CD14-positive monocyte (primary cell): Measurements from ENCODE around the gene CTDSPL2. TPM values are rescaled to one million over a fixed set of nuclear protein-coding genes. Genes with fewer than 3 reads are reported as not detected.
A peak's percentile ranks its signal among the peaks of the same experiment; 100 is the strongest.

Experiments
- DNase-seq, 3 donors: peaks; one replicate each; pipeline ENCODE4 v3.0.0-alpha.2; 2011 to 2022
- H2AFZ ChIP-seq: 2 replicates; pipeline ENCODE4 v1.6.0; 2012; ENCODE audit warnings: mild to moderate bottlenecking, low read depth, low read length, inconsistent platforms; ENCODE audit not compliant: insufficient read depth, poor library complexity, severe bottlenecking
- H3K27ac ChIP-seq, 2 donors: 1 replicate in 1 of 2; 2 replicates in 1 of 2; pipeline ENCODE4 v1.5.1; 2012 to 2013; ENCODE audit warnings: low read length in 2 of 2, control low read depth in 1 of 2, inconsistent platforms in 1 of 2, low read depth in 1 of 2, mild to moderate bottlenecking in 1 of 2
- H3K27me3 ChIP-seq, 2 donors: one replicate each; pipeline versions ENCODE4 v1.6.0 to v1.6.1; 2011 to 2013; ENCODE audit warnings: low read length in 2 of 2; ENCODE audit not compliant: control insufficient read depth in 2 of 2, insufficient read depth in 2 of 2
- H3K36me3 ChIP-seq, 2 donors: replicated peaks in 1 of 2; 1 replicate in 1 of 2; 2 replicates in 1 of 2; pipeline versions ENCODE4 v1.5.1 to v1.6.1; 2012 to 2013; ENCODE audit warnings: low read length in 2 of 2, control low read depth in 1 of 2, inconsistent platforms in 1 of 2, mild to moderate bottlenecking in 1 of 2; ENCODE audit not compliant: insufficient read depth in 2 of 2, control insufficient read depth in 1 of 2
- H3K4me1 ChIP-seq, 2 donors: 1 replicate in 1 of 2; 2 replicates in 1 of 2; pipeline versions ENCODE4 v1.5.1 to v1.6.1; 2012 to 2013; ENCODE audit warnings: low read length in 2 of 2, control low read depth in 1 of 2, inconsistent platforms in 1 of 2, mild to moderate bottlenecking in 1 of 2, moderate library complexity in 1 of 2; ENCODE audit not compliant: insufficient read depth in 2 of 2, control insufficient read depth in 1 of 2
- H3K4me2 ChIP-seq: replicated peaks from 2 replicates; pipeline ENCODE3; 2012; ENCODE audit warnings: low read length, moderate library complexity, mild to moderate bottlenecking; ENCODE audit not compliant: poor library complexity, severe bottlenecking; ENCODE audit errors: extremely low read depth
- H3K4me3 ChIP-seq, 3 experiments: fragments of 200-600 bp in 1 of 3; sonication (generic) in 1 of 3; replicated peaks in 1 of 3; 1 replicate in 2 of 3; 2 replicates in 1 of 3; pipeline ENCODE4 v1.5.1; 2011 to 2013; ENCODE audit warnings: low read length in 3 of 3, mild to moderate bottlenecking in 3 of 3, control low read depth in 2 of 3, low read depth in 2 of 3, inconsistent platforms in 1 of 3, moderate library complexity in 1 of 3
- H3K79me2 ChIP-seq: 2 replicates; pipeline ENCODE4 v1.6.0; 2012; ENCODE audit warnings: mild to moderate bottlenecking, control low read depth, inconsistent platforms, low read length, moderate library complexity; ENCODE audit not compliant: insufficient read depth
- H3K9ac ChIP-seq: 2 replicates; pipeline ENCODE4 v1.6.0; 2017; ENCODE audit warnings: low read length, mild to moderate bottlenecking; ENCODE audit not compliant: insufficient read depth, poor library complexity, severe bottlenecking
- H3K9me3 ChIP-seq, 2 donors: replicated peaks in 1 of 2; 1 replicate in 1 of 2; 2 replicates in 1 of 2; pipeline versions ENCODE4 v1.5.1 to v1.6.1; 2012 to 2013; ENCODE audit warnings: low read length in 2 of 2, control low read depth in 1 of 2; ENCODE audit not compliant: control insufficient read depth in 1 of 2, insufficient read depth in 1 of 2
- H4K20me1 ChIP-seq: 2 replicates; pipeline ENCODE4 v1.6.0; 2012; ENCODE audit warnings: mild to moderate bottlenecking, low read length, control low read depth, moderate library complexity; ENCODE audit not compliant: insufficient read depth
- H3K27ac Mint-ChIP-seq, 7 donors: one replicate each; pipeline ENCODE4 v1.8.0; 2020; ENCODE audit warnings: mild to moderate bottlenecking in 7 of 7, mixed read lengths in 7 of 7, moderate library complexity in 6 of 7, inconsistent platforms in 2 of 7
- H3K27me3 Mint-ChIP-seq, 3 donors: one replicate each; pipeline ENCODE4 v1.8.0; 2021 to 2022; ENCODE audit warnings: low read depth in 3 of 3, mild to moderate bottlenecking in 3 of 3, mixed read lengths in 3 of 3, moderate library complexity in 3 of 3, inconsistent platforms in 1 of 3
- H3K36me3 Mint-ChIP-seq, 2 donors: one replicate each; pipeline ENCODE4 v1.8.0; 2020; ENCODE audit warnings: mixed read lengths in 2 of 2, inconsistent platforms in 1 of 2, mild to moderate bottlenecking in 1 of 2
- H3K4me1 Mint-ChIP-seq: one replicate; pipeline ENCODE4 v1.8.0; 2020; ENCODE audit warnings: mild to moderate bottlenecking, mixed read lengths
- H3K4me3 Mint-ChIP-seq, 2 donors: one replicate each; pipeline ENCODE4 v1.8.0; 2020; ENCODE audit warnings: mild to moderate bottlenecking in 2 of 2, mixed read lengths in 2 of 2, moderate library complexity in 1 of 2
- H3K9me3 Mint-ChIP-seq, 7 donors: one replicate each; pipeline ENCODE4 v1.8.0; 2020 to 2022; ENCODE audit warnings: mixed read lengths in 7 of 7, mild to moderate bottlenecking in 6 of 7, moderate library complexity in 6 of 7, inconsistent platforms in 2 of 7
- CTCF ChIP-seq: fragments of 200-600 bp; IDR thresholded peaks from one replicate; pipeline ENCODE4 v1.8.0; 2022; ENCODE audit warnings: antibody characterized with exemption, mild to moderate bottlenecking
- WGBS: methylation state at CpG from one replicate; pipeline ENCODE4 v1.1.5; 2013; ENCODE audit warnings: missing lambda C conversion rate; ENCODE audit not compliant: insufficient coverage; 5-methylcytosine and 5-hydroxymethylcytosine counted together
- intact Hi-C, 2 donors: fragments of 100-400 bp; cut with micrococcal nuclease; formaldehyde crosslinking; loops; one replicate each; pipeline versions ENCODE4 v1.15.0 to v1.15.1; 2023
- polyA plus RNA-seq, 3 donors: library from polyadenylated mRNA; depleted of rRNA in 1 of 3; unstranded in 2 of 3; stranded (reverse) in 1 of 3; fragments of 300-500 nt in 2 of 3; fragments of >200 nt in 1 of 3; fragmentation: Illumina TruSeq in 2 of 3; gene quantifications; 1 replicate in 2 of 3; 2 replicates in 1 of 3; pipeline ENCODE4 v1.2.3, GENCODE V29; 2012 to 2021

Gene CTDSPL2
- polyA plus RNA-seq, 3 donors = 18.1 to 31.4 (median 24.5) TPM

- TF ChIP-seq CTCF = no peak
- Histone ChIP-seq H3K27me3 (no peaks in the 10 kb centered on the region), H4K20me1 (peaks cover 6% of the 10 kb centered on the region), H3K79me2 (peaks cover 43% of the 10 kb centered on the region), H3K36me3 (peaks cover 5 to 6% of the 10 kb centered on the region in 2 donors), H3K9me3 (no peaks in the 10 kb centered on the region), H3K4me2 (peak overlapping the region; percentile 93), H3K9ac (peak overlapping the region; percentile 90), H3K27ac (peak overlapping the region; percentile 94 to 96), H3K4me3 (peak overlapping the region; percentile 86 to 95 (median 90)), H2AFZ (peak overlapping the region; percentile 93), H3K4me1 (peaks cover 12 to 27% of the 10 kb centered on the region in 2 donors)
- no peak for DNase-seq
- Mint-ChIP-seq H3K4me1 (peaks cover 24% of the 10 kb centered on the region), H3K27me3 (no peaks in the 10 kb centered on the region), H3K4me3 (peak overlapping the region; percentile 85 to 93), H3K27ac (peak overlapping the region; percentile 92 to 98 (median 96)), H3K36me3 (peaks cover 12 to 23% of the 10 kb centered on the region in 2 donors), H3K9me3 (peaks cover 0 to 3% (median 0%) of the 10 kb centered on the region in 7 donors)
- intact Hi-C loops = loop anchor here (5.0 to 10.0 kb wide), 4 partner anchors 108 to 251 kb away; partner anchors contain the start of genes CTDSPL2 (in 1 of the 2), GOLM2 (in 1 of the 2) and SPG11 (in 1 of the 2)
- 47% methylated on average over 21 of the region's 36 CpGs for WGBS
These were observed 108.3 kb downstream of the CTDSPL2 start for GRCh38 chr15:44535523-44536301.

GRCh38 chr15:44536302-44536961, 109.0 kb downstream of the CTDSPL2 start:
- no peaks in the 10 kb centered on the region for H3K9me3 ChIP-seq
- Mint-ChIP-seq H3K4me3 (peak overlapping the region; percentile 85 to 93), H3K27ac (peak overlapping the region; percentile 92 to 98 (median 96)), H3K27me3 (no peaks in the 10 kb centered on the region), H3K36me3 (peaks cover 18 to 29% of the 10 kb centered on the region in 2 donors), H3K9me3 (peaks cover 0 to 3% (median 0%) of the 10 kb centered on the region in 7 donors), H3K4me1 (peaks cover 26% of the 10 kb centered on the region)
- H2AFZ ChIP-seq = peak overlapping the region; percentile 93
- peak overlapping the region; percentile 93 for H3K4me2 ChIP-seq
- WGBS = under 1% methylated on average over 33 of the region's 47 CpGs
- H3K4me3 ChIP-seq = peak overlapping the region; percentile 86 to 95 (median 90)
- peaks cover 13% of the 10 kb centered on the region for H4K20me1 ChIP-seq
- peak overlapping the region; percentile 94 to 96 for H3K27ac ChIP-seq
- H3K4me1 ChIP-seq = peaks cover 12 to 27% of the 10 kb centered on the region in 2 donors
- peaks cover 51% of the 10 kb centered on the region for H3K79me2 ChIP-seq
- peak overlapping the region; percentile 90 for H3K9ac ChIP-seq
- intact Hi-C loops = loop anchor here (5.0 to 10.0 kb wide), 4 partner anchors 109 to 252 kb away; partner anchors contain the start of genes CTDSPL2 (in 1 of the 2), GOLM2 (in 1 of the 2) and SPG11 (in 1 of the 2)
- H3K36me3 ChIP-seq = peaks cover 11 to 12% of the 10 kb centered on the region in 2 donors
- TF ChIP-seq CTCF = peak; percentile 55
- DNase-seq = peak in 2 of 3 donors; percentile 80 to 85
- no peaks in the 10 kb centered on the region for H3K27me3 ChIP-seq
